HepG2 (cell line): ENCODE data around the gene SDK1. TPM values are rescaled to one million over a fixed set of nuclear protein-coding genes. Genes with fewer than 3 reads are reported as not detected.

ENCODE experiments used
- ATAC-seq: fragments of 200-7000 bp; cut with Tn5 transposase; 3 replicates; pipeline ENCODE4 v1.9.1; 2020; ENCODE audit warnings: mild to moderate bottlenecking, moderate library complexity
- BruUV-seq: library from RNA; stranded (reverse); fragments of 400-500 nt; replicated peaks from 2 replicates; lab custom pipeline; 2021; lab: Mats Ljungman, UMichigan
- CTCF ChIA-PET: fragments of 300-600 bp; formaldehyde crosslinking; extraction: SDS; loops from one replicate; lab custom pipeline; 2021; ENCODE audit warnings: low total read pairs, inconsistent platforms, low intra/inter-chr PET ratio; lab: Yijun Ruan, JAX
- POLR2A ChIA-PET: fragments of 350-600 bp; sonication (Branson Sonifier 250); formaldehyde crosslinking; loops from one replicate; lab custom pipeline; 2020; ENCODE audit warnings: antibody characterized with exemption, inconsistent platforms; lab: Yijun Ruan, JAX
- DNase-seq: peaks from one replicate; pipeline ENCODE4 v3.0.0-alpha.2; 2015; ENCODE audit warnings: low spot score
- FAIRE-seq: peaks from 3 replicates; lab custom pipeline; 2011; peaks lifted over from hg19 to GRCh38; lab: Jason Lieb, UNC
- H2AFZ ChIP-seq: one replicate; pipeline ENCODE4 v1.6.1; 2011; ENCODE audit warnings: low read length, inconsistent platforms
- H3K27ac ChIP-seq: fragments of 300-600 bp; 3 replicates; pipeline ENCODE4 v1.8.0; 2011; ENCODE audit warnings: mixed run types, mild to moderate bottlenecking, mixed read lengths, low read length, inconsistent platforms; ENCODE audit not compliant: insufficient read depth; ENCODE audit errors: extremely low read length
- H3K27me3 ChIP-seq, 2 experiments: fragments of 200-600 bp in 1 of 2; 2 replicates in 1 of 2; 3 replicates in 1 of 2; pipeline versions ENCODE4 v1.6.0 to v1.8.0; 2011; ENCODE audit warnings: low read length in 2 of 2, mild to moderate bottlenecking in 2 of 2, moderate library complexity in 2 of 2, inconsistent platforms in 1 of 2; ENCODE audit not compliant: insufficient read depth in 2 of 2, control insufficient read depth in 1 of 2
- H3K36me3 ChIP-seq, 2 experiments: fragments of 200-600 bp in 1 of 2; replicated peaks in 1 of 2; 2 replicates in 1 of 2; 3 replicates in 1 of 2; pipeline versions ENCODE4 v1.5.1 to v1.8.0; 2011; ENCODE audit warnings: low read length in 2 of 2, inconsistent platforms in 1 of 2; ENCODE audit not compliant: insufficient read depth in 2 of 2, control insufficient read depth in 1 of 2
- H3K4me1 ChIP-seq: 2 replicates; pipeline ENCODE4 v1.5.1; 2012; ENCODE audit warnings: low read length, inconsistent platforms; ENCODE audit not compliant: insufficient read depth
- H3K4me2 ChIP-seq: 2 replicates; pipeline ENCODE4 v1.6.0; 2011; ENCODE audit warnings: low read depth, low read length, inconsistent platforms
- H3K4me3 ChIP-seq, 3 experiments: fragments of 200-600 bp in 1 of 3; sonication (generic), shearing (Covaris generic) in 1 of 3; replicated peaks in 1 of 3; 2 replicates each; pipeline ENCODE4 v1.5.1; 2011 to 2016; ENCODE audit warnings: low read length in 3 of 3, inconsistent platforms in 2 of 3, low read depth in 2 of 3, mild to moderate bottlenecking in 2 of 3, control low read depth in 1 of 3, mixed read lengths in 1 of 3; ENCODE audit not compliant: insufficient read depth in 1 of 3
- H3K79me2 ChIP-seq: one replicate; pipeline ENCODE4 v1.6.1; 2011; ENCODE audit warnings: low read length, inconsistent platforms; ENCODE audit not compliant: insufficient read depth
- H3K9ac ChIP-seq: 2 replicates; pipeline ENCODE4 v1.6.0; 2011; ENCODE audit warnings: mild to moderate bottlenecking, low read depth, low read length, inconsistent platforms; ENCODE audit not compliant: insufficient read depth
- H3K9me3 ChIP-seq: 2 replicates; pipeline ENCODE4 v1.5.1; 2012; ENCODE audit warnings: mild to moderate bottlenecking, low read length
- H4K20me1 ChIP-seq: 2 replicates; pipeline ENCODE4 v1.6.0; 2011; ENCODE audit warnings: inconsistent platforms, mild to moderate bottlenecking, low read length, moderate library complexity; ENCODE audit not compliant: insufficient read depth
- AGO1 ChIP-seq: fragments of 200-400 bp; formaldehyde crosslinking; IDR thresholded peaks from 2 replicates; pipeline ENCODE4 v1.6.1; 2017; ENCODE audit warnings: mild to moderate bottlenecking, low read depth, low read length, moderate library complexity; ENCODE audit not compliant: poor library complexity, severe bottlenecking
- ATF4 ChIP-seq, 2 experiments: fragments of 450-650 bp in 1 of 2; sonication (generic) in 1 of 2; formaldehyde crosslinking; IDR thresholded peaks; 2 replicates each; pipeline versions ENCODE4 v1.5.0 to v1.8.0; 2020 to 2022; ENCODE audit warnings: mild to moderate bottlenecking in 1 of 2, missing genetic modification reagents in 1 of 2
- GABPB1 ChIP-seq: IDR thresholded peaks from 2 replicates; pipeline ENCODE4 v1.6.1; 2016; ENCODE audit warnings: mild to moderate bottlenecking, missing genetic modification reagents, moderate library complexity, missing compliant biosample characterization
- GTF2F1 ChIP-seq: fragments of 150-350 bp; IDR thresholded peaks from 2 replicates; pipeline ENCODE4 v1.6.1; 2014; ENCODE audit warnings: low read length
- KDM2A ChIP-seq: sonication (generic); formaldehyde crosslinking; IDR thresholded peaks from 2 replicates; pipeline ENCODE4 v1.4.0; 2020; ENCODE audit warnings: low read depth, missing genetic modification reagents, borderline replicate concordance
- KLF16 ChIP-seq, 2 experiments: sonication (generic) in 1 of 2; formaldehyde crosslinking in 1 of 2; IDR thresholded peaks; 2 replicates each; pipeline versions ENCODE4 v1.6.1 to v1.8.0; 2016 to 2023; ENCODE audit warnings: missing genetic modification reagents in 2 of 2, missing compliant biosample characterization in 1 of 2
- PLRG1 ChIP-seq: fragments of 450-650 bp; conservative IDR thresholded peaks from 2 replicates; pipeline ENCODE4 v1.6.1; 2016
- SAP130 ChIP-seq: IDR thresholded peaks from 2 replicates; pipeline ENCODE4 v1.6.1; 2016; ENCODE audit warnings: low read depth
- SNAPC5 ChIP-seq: sonication (generic); formaldehyde crosslinking; IDR thresholded peaks from 2 replicates; pipeline ENCODE4 v1.8.1; 2023; ENCODE audit warnings: mild to moderate bottlenecking, missing genetic modification reagents, borderline replicate concordance
- SYNCRIP ChIP-seq: fragments of 200-400 bp; formaldehyde crosslinking; IDR thresholded peaks from 2 replicates; pipeline ENCODE4 v1.6.1; 2018; ENCODE audit warnings: mild to moderate bottlenecking, low read depth, low read length; ENCODE audit not compliant: insufficient read depth
- ZBTB46 ChIP-seq: sonication (generic); formaldehyde crosslinking; IDR thresholded peaks from 2 replicates; pipeline ENCODE4 v1.4.0; 2020; ENCODE audit warnings: mild to moderate bottlenecking, missing genetic modification reagents, borderline replicate concordance
- ZFP91 ChIP-seq: sonication (generic); formaldehyde crosslinking; IDR thresholded peaks from 2 replicates; pipeline ENCODE4 v1.9.0; 2022; ENCODE audit warnings: missing genetic modification reagents, mild to moderate bottlenecking, borderline replicate concordance
- ZMYM2 ChIP-seq: sonication (generic); formaldehyde crosslinking; IDR thresholded peaks from 2 replicates; pipeline ENCODE4 v1.8.0; 2022; ENCODE audit warnings: mild to moderate bottlenecking, missing genetic modification reagents
- ZNF124 ChIP-seq: sonication (generic); formaldehyde crosslinking; IDR thresholded peaks from 2 replicates; pipeline ENCODE4 v1.4.0; 2020; ENCODE audit warnings: missing genetic modification reagents
- ZNF484 ChIP-seq: sonication (generic); formaldehyde crosslinking; IDR thresholded peaks from 2 replicates; pipeline ENCODE4 v1.5.1; 2020; ENCODE audit warnings: mild to moderate bottlenecking, low read depth, missing genetic modification reagents, borderline replicate concordance
- ZNF704 ChIP-seq: sonication (generic); formaldehyde crosslinking; IDR thresholded peaks from 2 replicates; pipeline ENCODE4 v1.8.1; 2023; ENCODE audit warnings: mild to moderate bottlenecking, inconsistent platforms, moderate library complexity, missing genetic modification reagents, borderline replicate concordance
- ZNF781 ChIP-seq: sonication (generic); formaldehyde crosslinking; IDR thresholded peaks from 2 replicates; pipeline ENCODE4 v1.5.1; 2020; ENCODE audit warnings: borderline replicate concordance, mild to moderate bottlenecking, missing genetic modification reagents; ENCODE audit errors: not compliant biosample characterization
- ZSCAN30 ChIP-seq: sonication (generic); formaldehyde crosslinking; IDR thresholded peaks from 2 replicates; pipeline ENCODE4 v1.5.0; 2020; ENCODE audit warnings: mild to moderate bottlenecking, missing genetic modification reagents
- WGBS: methylation state at CpG from one replicate; pipeline ENCODE4 v1.1.6; 2017; ENCODE audit warnings: low lambda C conversion rate; 5-methylcytosine and 5-hydroxymethylcytosine counted together
- in situ Hi-C: cut with HindIII; loops from 2 replicates; pipeline ENCODE4 v1.10.0; 2017; ENCODE audit warnings: low pct_unique_long_range_greater_than_20kb; ENCODE audit not compliant: extremely low pct_ligation_motif_present
- intact Hi-C: fragments of 100-400 bp; cut with micrococcal nuclease; formaldehyde crosslinking; loops from one replicate; pipeline ENCODE4 v1.10.0; 2022; ENCODE audit not compliant: unreplicated experiment
- polyA plus RNA-seq, 8 experiments: library from polyadenylated mRNA; depleted of rRNA in 3 of 8; stranded (reverse) in 7 of 8; unstranded in 1 of 8; fragments of >200 nt; fragmentation: Illumina TruSeq in 4 of 8; extraction: Trizol in 4 of 8; gene quantifications; 2 replicates each; pipeline versions ENCODE4 v1.2.1 to v1.2.3, GENCODE V29; 2011 to 2016; ENCODE audit warnings: low read depth in 4 of 8, missing spikeins in 1 of 8, mixed read lengths in 1 of 8; ENCODE audit not compliant: insufficient read depth in 1 of 8
- total RNA-seq, 5 experiments: library from RNA; depleted of rRNA; stranded (reverse); fragments of >200 nt; fragmentation: Illumina TruSeq; extraction: Trizol; gene quantifications; 2 replicates each; pipeline ENCODE4 v1.2.3, GENCODE V29; 2016; ENCODE audit warnings: low read depth in 1 of 5

SDK1 gene
- total and polyA plus RNA-seq, 2 of the 13 experiments (the other 11 are each of a cell fraction or from before 2014, with no cell fraction given) = 0.35 to 2.4 TPM

GRCh38 chr7:4066626-4067475, 765.8 kb downstream of the SDK1 start:
- no peak overlapping the region for H3K4me3 ChIP-seq
- WGBS = 82% methylated on average over 14 of the region's 21 CpGs
- H3K9ac ChIP-seq = no peak overlapping the region
- no peak overlapping the region for H3K27ac ChIP-seq
- no peaks in the 10 kb centered on the region for H3K36me3 ChIP-seq
- H3K4me1 ChIP-seq = no peaks in the 10 kb centered on the region
- ATAC-seq (no peak), DNase-seq (no peak), FAIRE-seq (no peak)
- H3K27me3 ChIP-seq = no peaks in the 10 kb centered on the region
- no peaks in the 10 kb centered on the region for H4K20me1 ChIP-seq
- in situ Hi-C loops = no loop called here
- intact Hi-C loops = no loop called here
- H3K79me2 ChIP-seq = no peaks in the 10 kb centered on the region
- ChIA-PET CTCF (no interaction called here), POLR2A (no interaction called here)
- BruUV-seq = no TSS peak
- H2AFZ ChIP-seq = no peak overlapping the region
- H3K9me3 ChIP-seq = no peaks in the 10 kb centered on the region
- no peak overlapping the region for H3K4me2 ChIP-seq
- TF ChIP-seq SAP130 (CRISPR knock-in tag) (no peak), GABPB1 (CRISPR knock-in tag) (no peak), ZFP91 (CRISPR knock-in tag) (no peak), SNAPC5 (CRISPR knock-in tag) (no peak), ZSCAN30 (CRISPR knock-in tag) (no peak), ZNF781 (no peak), ZNF704 (CRISPR knock-in tag) (no peak), KDM2A (CRISPR knock-in tag) (no peak), ATF4 (CRISPR knock-in tag; IDR thresholded peaks at IDR 0.05) (no peak), PLRG1 (no peak), ZMYM2 (no peak), GTF2F1 (no peak), ZNF124 (CRISPR knock-in tag) (no peak), KLF16 (CRISPR knock-in tag; IDR thresholded peaks at IDR 0.05) (no peak), SYNCRIP (no peak), AGO1 (no peak), ZNF484 (CRISPR knock-in tag) (no peak), ZBTB46 (CRISPR knock-in tag) (no peak)
